Measurements from ENCODE around the gene SPATA31D4. TPM values are rescaled to one million over a fixed set of nuclear protein-coding genes. Genes with fewer than 3 reads are reported as not detected.

Gene SPATA31D4
- total RNA-seq, 1 experiment from 2014 or later = not detected

- no peak for DNase-seq (ENCODE audit: unreplicated experiment)
- CTCF ChIA-PET = no interaction called here
- TF ChIP-seq CTCF (IDR thresholded peaks at IDR 0.05; ENCODE audit: unreplicated experiment) = no peak
- no peaks in the 10 kb centered on the region for H3K27me3 Mint-ChIP-seq (ENCODE audit: insufficient read depth, unreplicated experiment)
- BruUV-seq (replicated peaks) = no TSS peak
- no peak overlapping the region for H3K4me3 Mint-ChIP-seq (ENCODE audit: unreplicated experiment)
- H3K9me3 Mint-ChIP-seq (ENCODE audit: unreplicated experiment) = no peaks in the 10 kb centered on the region
- POLR2A ChIA-PET = interaction anchor here (2.5 kb wide), 1 partner anchor 9 kb away, joined by 8 read pairs; no protein-coding TSS in a partner anchor
- H3K4me1 Mint-ChIP-seq (ENCODE audit: insufficient read depth, unreplicated experiment) = peaks cover 9% of the 10 kb centered on the region
- intact Hi-C loops (cut with micrococcal nuclease) = no loop called here
- no peaks in the 10 kb centered on the region for H3K36me3 Mint-ChIP-seq (ENCODE audit: insufficient read depth, unreplicated experiment)
- no peak overlapping the region for H3K27ac Mint-ChIP-seq (ENCODE audit: low read depth, unreplicated experiment)
Measured at GRCh38 chr9:81894891-81895290, 33.3 kb upstream of the SPATA31D4 start.

DNA sequence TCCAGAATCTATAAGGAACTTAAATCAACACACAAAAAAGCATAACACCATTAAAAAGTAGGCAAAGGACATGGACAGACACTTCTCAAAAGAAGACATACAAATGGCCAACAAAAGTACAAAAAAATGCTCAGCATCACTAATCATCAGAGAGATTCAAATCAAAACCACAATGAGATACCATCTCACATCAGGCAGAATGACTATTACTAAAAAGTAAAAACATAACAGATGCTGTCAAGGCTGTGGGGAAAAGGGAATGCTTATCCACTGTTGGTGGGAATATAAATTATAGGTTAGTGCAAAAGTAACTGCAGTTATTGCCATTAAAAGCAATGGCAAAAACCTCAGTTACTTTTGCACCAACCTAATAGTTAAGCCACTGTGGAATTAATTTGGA, 32.2 kb upstream of the SPATA31D4 start:
- no TSS peak for BruUV-seq (replicated peaks)
- ChIA-PET POLR2A (interaction anchor here (0.7 to 2.5 kb wide), 2 partner anchors 10 to 229 kb away, joined by 4 to 8 read pairs; no protein-coding TSS in a partner anchor), CTCF (interaction anchor here (0.6 kb wide), 2 partner anchors 17 to 1230 kb away, joined by 3 read pairs; no protein-coding TSS in a partner anchor)
- TF ChIP-seq CTCF (IDR thresholded peaks at IDR 0.05; ENCODE audit: unreplicated experiment) = no peak
- intact Hi-C loops (cut with micrococcal nuclease) = no loop called here
- no peak overlapping the region for H3K4me3 Mint-ChIP-seq (ENCODE audit: unreplicated experiment)
- H3K9me3 Mint-ChIP-seq (ENCODE audit: unreplicated experiment) = no peaks in the 10 kb centered on the region
- H3K27me3 Mint-ChIP-seq (ENCODE audit: insufficient read depth, unreplicated experiment) = no peaks in the 10 kb centered on the region
- H3K27ac Mint-ChIP-seq (ENCODE audit: low read depth, unreplicated experiment) = no peak overlapping the region
- no peak for DNase-seq (ENCODE audit: unreplicated experiment)
- H3K36me3 Mint-ChIP-seq (ENCODE audit: insufficient read depth, unreplicated experiment) = no peaks in the 10 kb centered on the region
- H3K4me1 Mint-ChIP-seq (ENCODE audit: insufficient read depth, unreplicated experiment) = peaks cover 4% of the 10 kb centered on the region

DNA sequence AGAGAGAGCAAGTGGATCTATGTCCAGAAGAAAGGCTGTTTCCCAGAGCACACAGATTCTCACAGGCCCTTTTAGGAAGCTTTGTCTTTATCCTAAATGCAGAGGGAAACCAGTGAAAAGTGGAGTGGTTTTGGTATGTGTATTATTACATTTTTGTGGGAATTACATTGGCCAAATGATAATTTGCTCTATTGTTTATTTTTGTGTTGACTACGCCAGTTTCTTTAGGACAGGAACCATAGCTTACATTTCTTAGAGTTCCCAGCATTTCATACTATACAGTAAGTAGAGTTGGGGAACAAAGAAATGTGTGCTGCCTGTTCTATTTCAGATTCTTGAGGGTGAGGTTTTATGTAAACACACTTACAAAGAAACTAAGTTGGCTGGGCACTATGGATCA, 29.4 kb upstream of the SPATA31D4 start:
- ChIA-PET POLR2A (no interaction called here), CTCF (no interaction called here)
- Mint-ChIP-seq H3K4me1 (ENCODE audit: insufficient read depth, unreplicated experiment) (peaks cover 15% of the 10 kb centered on the region), H3K27me3 (ENCODE audit: insufficient read depth, unreplicated experiment) (no peaks in the 10 kb centered on the region), H3K4me3 (ENCODE audit: unreplicated experiment) (no peak overlapping the region), H3K9me3 (ENCODE audit: unreplicated experiment) (no peaks in the 10 kb centered on the region), H3K36me3 (ENCODE audit: insufficient read depth, unreplicated experiment) (no peaks in the 10 kb centered on the region), H3K27ac (ENCODE audit: low read depth, unreplicated experiment) (no peak overlapping the region)
- TF ChIP-seq CTCF (IDR thresholded peaks at IDR 0.05; ENCODE audit: unreplicated experiment) = no peak
- intact Hi-C loops (cut with micrococcal nuclease) = no loop called here
- BruUV-seq (replicated peaks) = no TSS peak
- no peak for DNase-seq (ENCODE audit: unreplicated experiment)

GRCh38 chr9:81902196-81902595, 26.0 kb upstream of the SPATA31D4 start:
- H3K9me3 Mint-ChIP-seq (ENCODE audit: unreplicated experiment) = no peaks in the 10 kb centered on the region
- POLR2A ChIA-PET = interaction anchor here (0.6 to 1.6 kb wide), 5 partner anchors 9 to 1421 kb away, joined by 3 to 4 read pairs (median 4); no protein-coding TSS in a partner anchor
- H3K27me3 Mint-ChIP-seq (ENCODE audit: insufficient read depth, unreplicated experiment) = no peaks in the 10 kb centered on the region
- H3K27ac Mint-ChIP-seq (ENCODE audit: low read depth, unreplicated experiment) = peak overlapping the region; percentile 69
- peaks cover 40% of the 10 kb centered on the region for H3K4me1 Mint-ChIP-seq (ENCODE audit: insufficient read depth, unreplicated experiment)
- no peaks in the 10 kb centered on the region for H3K36me3 Mint-ChIP-seq (ENCODE audit: insufficient read depth, unreplicated experiment)
- no peak for DNase-seq (ENCODE audit: unreplicated experiment)
- intact Hi-C loops (cut with micrococcal nuclease) = no loop called here
- H3K4me3 Mint-ChIP-seq (ENCODE audit: unreplicated experiment) = no peak overlapping the region
- CTCF ChIA-PET = interaction anchor here (0.5 kb wide), 1 partner anchor 56 kb away, joined by 3 read pairs; no protein-coding TSS in a partner anchor
- TF ChIP-seq CTCF (IDR thresholded peaks at IDR 0.05; ENCODE audit: unreplicated experiment) = no peak
- BruUV-seq (replicated peaks) = no TSS peak

Data from MCF 10A (cell line).